OCI-LY3 (cell line): ENCODE results near the gene ELAVL3.
A peak's percentile ranks its signal among the peaks of the same experiment; 100 is the strongest.

Experiments
- H2AFZ ChIP-seq: fragments of 200-600, 300-600 bp; shearing (Covaris generic); 2 replicates; pipeline ENCODE4 v1.6.0; 2014; ENCODE audit warnings: antibody characterized with exemption, low read depth, low read length
- H3K27ac ChIP-seq: fragments of 200-600, 300-600 bp; sonication (generic); 2 replicates; pipeline ENCODE4 v1.5.1; 2014; ENCODE audit warnings: mild to moderate bottlenecking, low read length, moderate library complexity, mixed read lengths
- H3K27me3 ChIP-seq: fragments of 200-600, 300-600 bp; sonication (generic); 2 replicates; pipeline ENCODE4 v1.6.1; 2014; ENCODE audit warnings: low read depth, low read length, mixed read lengths
- H3K36me3 ChIP-seq: fragments of 200-600, 300-600 bp; sonication (generic); replicated peaks from 2 replicates; pipeline ENCODE3; 2014; ENCODE audit warnings: low read depth, low read length, mixed read lengths
- H3K4me1 ChIP-seq: fragments of 300-600, 200-600 bp; sonication (generic); 2 replicates; pipeline ENCODE4 v1.6.1; 2014; ENCODE audit warnings: low read length, mixed read lengths
- H3K4me2 ChIP-seq: fragments of 200-600, 300-600 bp; sonication (generic); 2 replicates; pipeline ENCODE4 v1.6.1; 2014; ENCODE audit warnings: low read length, mixed read lengths
- H3K4me3 ChIP-seq: fragments of 300-600, 200-600 bp; sonication (generic); 2 replicates; pipeline ENCODE4 v1.5.1; 2014; ENCODE audit warnings: antibody characterized with exemption, mild to moderate bottlenecking, low read length, moderate library complexity
- H3K79me2 ChIP-seq: fragments of 300-600, 200-600 bp; shearing (Covaris generic); 2 replicates; pipeline ENCODE4 v1.6.1; 2014; ENCODE audit warnings: mild to moderate bottlenecking, low read length, mixed read lengths
- H3K9ac ChIP-seq: fragments of 300-600, 200-600 bp; shearing (Covaris generic); 2 replicates; pipeline ENCODE4 v1.6.0; 2014; ENCODE audit warnings: mild to moderate bottlenecking, low read length, moderate library complexity
- H3K9me3 ChIP-seq: fragments of 200-600, 300-600 bp; shearing (Covaris generic); 2 replicates; pipeline ENCODE4 v1.6.1; 2014; ENCODE audit warnings: low read length, mixed read lengths; ENCODE audit not compliant: insufficient read depth
- H4K20me1 ChIP-seq: fragments of 200-600, 300-600 bp; sonication (generic); 2 replicates; pipeline ENCODE4 v1.6.1; 2016; ENCODE audit warnings: low read length, mixed read lengths; ENCODE audit not compliant: insufficient read depth
- EZH2phosphoT487 ChIP-seq: fragments of 200-600 bp; shearing (Covaris generic); IDR thresholded peaks from 2 replicates; pipeline ENCODE4 v1.6.1; 2018; ENCODE audit warnings: antibody characterized with exemption, mixed run types, low read depth
- TF ChIP-seq, protein P1 (sequence below): fragments of 200-600, 300-600 bp; sonication (generic); IDR thresholded peaks from 2 replicates; pipeline ENCODE4 v1.5.1; 2014; ENCODE audit warnings: antibody characterized with exemption, low read length, low read depth

ELAVL3 gene

DNA sequence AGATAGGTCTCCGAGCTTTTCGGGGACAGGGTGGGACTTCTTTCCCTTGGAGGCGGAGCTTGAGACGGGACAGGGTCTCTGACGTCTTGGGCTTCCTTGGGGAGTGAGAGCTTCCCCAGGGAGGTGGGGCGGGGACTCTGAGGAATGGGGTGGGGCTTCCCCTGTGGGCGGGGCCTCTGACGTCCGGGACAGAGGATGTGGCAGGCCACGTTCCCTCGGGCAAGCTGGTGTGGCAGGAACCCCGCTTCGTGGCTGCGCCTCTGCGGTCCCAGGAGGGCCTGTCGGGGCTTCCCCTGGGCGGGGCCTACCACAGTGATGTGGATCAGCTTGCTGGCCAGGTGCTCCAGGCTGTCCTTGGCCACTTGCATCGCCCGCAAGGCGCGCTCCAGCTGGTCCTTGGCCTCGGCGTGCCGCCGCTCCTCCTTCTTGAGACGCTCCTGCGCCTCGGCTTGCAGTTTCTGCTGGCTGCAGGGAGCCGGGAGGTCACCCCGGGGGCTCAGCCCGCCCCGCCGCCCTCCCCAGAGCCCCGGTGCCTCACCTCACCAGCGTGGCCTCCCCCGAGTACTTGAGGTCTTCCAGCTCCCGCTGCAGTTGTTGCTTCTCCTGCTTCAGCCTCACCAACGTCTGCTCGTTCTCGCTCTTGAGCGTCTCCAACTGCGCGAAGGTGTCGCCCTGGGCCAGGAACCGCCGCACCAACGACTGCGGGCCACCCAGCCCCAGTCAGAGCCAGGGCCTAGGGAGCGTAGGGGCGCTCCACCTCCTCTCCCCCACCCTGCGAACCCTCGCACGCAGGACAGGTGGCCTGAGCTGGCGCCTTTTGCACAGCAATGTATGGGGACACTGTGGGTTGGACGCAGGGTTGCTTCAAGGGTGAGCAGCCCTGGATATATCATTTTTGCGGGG, 58.4 kb downstream of the ELAVL3 start:
- Histone ChIP-seq H3K4me1 (peaks cover 9% of the 10 kb centered on the region), H3K9ac (no peak overlapping the region), H3K9me3 (no peaks in the 10 kb centered on the region), H3K36me3 (no peaks in the 10 kb centered on the region), H3K27ac (no peak overlapping the region), H3K4me3 (peak overlapping the region; percentile 58), H4K20me1 (no peaks in the 10 kb centered on the region), H3K4me2 (peak overlapping the region; percentile 55), H3K27me3 (0 out of 2 replicates have a peak, but pooled peaks cover 6% of the 10 kb centered on the region), H3K79me2 (no peaks in the 10 kb centered on the region), H2AFZ (peak overlapping the region; percentile 10; the same call in 1 of the 2 replicates)
- TF ChIP-seq, protein P1, sequence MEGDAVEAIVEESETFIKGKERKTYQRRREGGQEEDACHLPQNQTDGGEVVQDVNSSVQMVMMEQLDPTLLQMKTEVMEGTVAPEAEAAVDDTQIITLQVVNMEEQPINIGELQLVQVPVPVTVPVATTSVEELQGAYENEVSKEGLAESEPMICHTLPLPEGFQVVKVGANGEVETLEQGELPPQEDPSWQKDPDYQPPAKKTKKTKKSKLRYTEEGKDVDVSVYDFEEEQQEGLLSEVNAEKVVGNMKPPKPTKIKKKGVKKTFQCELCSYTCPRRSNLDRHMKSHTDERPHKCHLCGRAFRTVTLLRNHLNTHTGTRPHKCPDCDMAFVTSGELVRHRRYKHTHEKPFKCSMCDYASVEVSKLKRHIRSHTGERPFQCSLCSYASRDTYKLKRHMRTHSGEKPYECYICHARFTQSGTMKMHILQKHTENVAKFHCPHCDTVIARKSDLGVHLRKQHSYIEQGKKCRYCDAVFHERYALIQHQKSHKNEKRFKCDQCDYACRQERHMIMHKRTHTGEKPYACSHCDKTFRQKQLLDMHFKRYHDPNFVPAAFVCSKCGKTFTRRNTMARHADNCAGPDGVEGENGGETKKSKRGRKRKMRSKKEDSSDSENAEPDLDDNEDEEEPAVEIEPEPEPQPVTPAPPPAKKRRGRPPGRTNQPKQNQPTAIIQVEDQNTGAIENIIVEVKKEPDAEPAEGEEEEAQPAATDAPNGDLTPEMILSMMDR, result no peak
- no peak for TF ChIP-seq EZH2phosphoT487

DNA sequence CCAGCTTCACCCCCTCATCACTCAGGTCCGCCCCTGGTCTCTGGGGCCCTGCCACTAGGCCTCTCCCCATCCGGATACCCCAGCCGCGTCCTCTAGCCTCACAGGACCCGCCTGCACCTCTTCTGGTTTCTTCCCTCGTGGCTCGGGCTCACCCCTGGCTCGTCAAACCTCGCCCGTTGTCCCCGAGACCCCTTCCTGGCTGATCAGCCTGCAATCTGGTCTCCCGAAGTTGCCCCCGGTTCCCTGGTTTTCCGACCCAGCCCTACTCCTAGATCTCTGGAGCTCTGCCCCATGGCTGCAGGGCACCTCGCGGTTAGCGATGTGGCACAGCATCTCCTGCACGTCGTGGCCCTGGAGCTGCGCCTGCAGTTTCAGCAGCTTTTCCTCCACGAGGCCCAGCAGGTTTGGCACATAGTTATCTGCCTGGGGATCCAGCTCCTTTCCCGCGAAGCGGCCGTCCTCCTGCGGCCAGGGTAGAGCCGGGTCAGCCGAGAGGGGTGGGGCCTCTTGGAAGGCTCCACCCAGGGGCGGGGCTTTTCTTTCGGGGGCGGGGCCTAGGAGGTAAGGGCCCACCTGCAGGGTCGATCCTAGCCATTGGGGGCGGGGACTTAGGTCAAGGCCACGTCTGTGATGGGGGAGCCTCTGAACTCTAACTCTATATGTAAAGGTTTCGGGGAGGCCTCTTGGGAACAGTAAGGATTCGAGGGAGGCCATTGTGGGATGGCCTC, 59.3 kb downstream of the ELAVL3 start:
- Histone ChIP-seq H3K9ac (no peak overlapping the region), H3K27me3 (0 out of 2 replicates have a peak, but pooled peaks cover 6% of the 10 kb centered on the region), H3K79me2 (no peaks in the 10 kb centered on the region), H3K27ac (no peak overlapping the region), H4K20me1 (no peaks in the 10 kb centered on the region), H3K4me2 (peak overlapping the region; percentile 55), H3K9me3 (no peaks in the 10 kb centered on the region), H3K36me3 (no peaks in the 10 kb centered on the region), H3K4me3 (peak overlapping the region; percentile 58), H3K4me1 (peaks cover 9% of the 10 kb centered on the region), H2AFZ (peak overlapping the region; percentile 10; the same call in 1 of the 2 replicates)
- TF ChIP-seq, protein P1, result no peak
- TF ChIP-seq EZH2phosphoT487, result no peak

DNA sequence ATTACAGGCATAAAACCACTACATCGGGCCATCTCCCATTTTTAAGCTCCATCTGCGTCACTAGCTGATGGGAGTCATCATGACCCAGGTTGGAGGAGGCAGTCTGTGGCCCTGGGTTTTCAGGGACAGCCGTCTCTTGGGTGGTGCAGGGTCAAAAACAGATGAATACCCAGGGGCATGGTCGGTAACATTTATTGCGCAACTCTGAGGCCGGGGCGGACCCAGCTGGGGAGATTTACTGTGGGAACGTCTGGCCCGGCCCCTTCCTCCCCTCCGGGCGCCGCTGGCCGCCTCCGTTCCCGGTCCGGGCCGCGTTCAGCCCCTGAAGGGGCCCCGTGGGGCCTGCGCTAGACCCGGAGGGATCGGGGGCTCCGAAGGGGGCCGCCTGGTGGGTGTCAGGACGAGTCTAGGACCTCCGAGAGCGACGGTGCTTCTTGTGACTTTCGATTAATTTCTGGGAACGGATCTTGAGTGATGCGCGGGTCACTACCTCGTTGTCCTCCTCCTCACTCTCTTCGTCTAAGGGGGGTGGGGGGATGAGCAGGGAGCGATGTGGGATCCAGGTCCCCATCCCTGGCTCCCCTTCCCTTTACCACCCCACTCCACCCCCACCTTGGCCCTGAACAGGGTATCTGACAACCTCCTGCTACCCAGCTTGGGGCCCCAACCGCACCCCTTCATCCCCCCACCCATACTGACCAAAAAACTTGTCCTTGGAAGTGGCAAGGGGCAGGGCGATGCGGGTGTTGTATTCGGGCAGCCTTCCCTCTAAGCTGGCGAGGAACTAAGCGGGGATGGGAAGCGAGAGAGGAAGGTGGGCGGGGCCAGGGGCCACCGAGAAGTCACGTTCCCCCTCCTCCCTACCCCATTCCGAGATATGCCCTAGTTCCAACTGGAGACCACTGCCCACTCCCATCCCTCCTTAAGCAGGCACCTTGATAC, 60.1 kb downstream of the ELAVL3 start:
- H2AFZ ChIP-seq, result no peak overlapping the region
- TF ChIP-seq EZH2phosphoT487, result no peak
- TF ChIP-seq, protein P1, result no peak
- H3K4me1 ChIP-seq, result peaks cover 9% of the 10 kb centered on the region
- H3K9ac ChIP-seq, result no peak overlapping the region
- no peak overlapping the region for H3K4me3 ChIP-seq
- no peaks in the 10 kb centered on the region for H3K36me3 ChIP-seq
- H3K27me3 ChIP-seq, result 0 out of 2 replicates have a peak, but pooled peaks cover 6% of the 10 kb centered on the region
- H3K27ac ChIP-seq, result no peak overlapping the region
- H3K9me3 ChIP-seq, result no peaks in the 10 kb centered on the region
- H3K79me2 ChIP-seq, result no peaks in the 10 kb centered on the region
- H4K20me1 ChIP-seq, result no peaks in the 10 kb centered on the region
- H3K4me2 ChIP-seq, result no peak overlapping the region
